ENCODE data around the gene CACNA1E. TPM values are rescaled to one million over a fixed set of nuclear protein-coding genes. Genes with fewer than 3 reads are reported as not detected.

Gene CACNA1E
- total RNA-seq, 1 donor: not detected

- no peak for TF ChIP-seq CTCF (IDR thresholded peaks at IDR 0.05; ENCODE audit: insufficient read depth, low read length)
- H3K4me3 ChIP-seq (ENCODE audit: low read depth, low read length): no peak overlapping the region
- no peak for DNase-seq (ENCODE audit: low read depth)
Measured at GRCh38 chr1:181647314-181648035, 164.2 kb downstream of the CACNA1E start.

GRCh38 chr1:181651276-181651675 is 168.0 kb downstream of the CACNA1E start:
- H3K4me3 ChIP-seq (ENCODE audit: low read depth, low read length): no peak overlapping the region
- no peak for TF ChIP-seq CTCF (IDR thresholded peaks at IDR 0.05; ENCODE audit: insufficient read depth, low read length)
- no peak for DNase-seq (ENCODE audit: low read depth)

- DNase-seq (ENCODE audit: low read depth): peak; percentile 12
- no peak for TF ChIP-seq CTCF (IDR thresholded peaks at IDR 0.05; ENCODE audit: insufficient read depth, low read length)
- H3K4me3 ChIP-seq (ENCODE audit: low read depth, low read length): no peak overlapping the region
Measured at GRCh38 chr1:181655756-181656155, 172.4 kb downstream of the CACNA1E start.

GRCh38 chr1:181656491-181656890 is 173.2 kb downstream of the CACNA1E start:
- no peak for DNase-seq (ENCODE audit: low read depth)
- TF ChIP-seq CTCF (IDR thresholded peaks at IDR 0.05; ENCODE audit: insufficient read depth, low read length): no peak
- H3K4me3 ChIP-seq (ENCODE audit: low read depth, low read length): no peak overlapping the region

GRCh38 chr1:181658581-181658980 is 175.3 kb downstream of the CACNA1E start:
- no peak for TF ChIP-seq CTCF (IDR thresholded peaks at IDR 0.05; ENCODE audit: insufficient read depth, low read length)
- H3K4me3 ChIP-seq (ENCODE audit: low read depth, low read length): no peak overlapping the region

GRCh38 chr1:181659321-181659957 is 176.1 kb downstream of the CACNA1E start:
- no peak for TF ChIP-seq CTCF (IDR thresholded peaks at IDR 0.05; ENCODE audit: insufficient read depth, low read length)

More at GRCh38 chr1:181658581-181658980, 175.3 kb downstream of the CACNA1E start:
- no peak for DNase-seq (ENCODE audit: low read depth)

More at GRCh38 chr1:181659321-181659957, 176.1 kb downstream of the CACNA1E start:
- H3K4me3 ChIP-seq (ENCODE audit: low read depth, low read length): no peak overlapping the region
- no peak for DNase-seq (ENCODE audit: low read depth)

All from fibroblast of the aortic adventitia (primary cell).